ENCODE measurements around the gene SELENOP. TPM values are rescaled to one million over a fixed set of nuclear protein-coding genes. Genes with fewer than 3 reads are reported as not detected.

Gene SELENOP
- total RNA-seq, 1 donor from 2014 or later: 213 TPM

DNA sequence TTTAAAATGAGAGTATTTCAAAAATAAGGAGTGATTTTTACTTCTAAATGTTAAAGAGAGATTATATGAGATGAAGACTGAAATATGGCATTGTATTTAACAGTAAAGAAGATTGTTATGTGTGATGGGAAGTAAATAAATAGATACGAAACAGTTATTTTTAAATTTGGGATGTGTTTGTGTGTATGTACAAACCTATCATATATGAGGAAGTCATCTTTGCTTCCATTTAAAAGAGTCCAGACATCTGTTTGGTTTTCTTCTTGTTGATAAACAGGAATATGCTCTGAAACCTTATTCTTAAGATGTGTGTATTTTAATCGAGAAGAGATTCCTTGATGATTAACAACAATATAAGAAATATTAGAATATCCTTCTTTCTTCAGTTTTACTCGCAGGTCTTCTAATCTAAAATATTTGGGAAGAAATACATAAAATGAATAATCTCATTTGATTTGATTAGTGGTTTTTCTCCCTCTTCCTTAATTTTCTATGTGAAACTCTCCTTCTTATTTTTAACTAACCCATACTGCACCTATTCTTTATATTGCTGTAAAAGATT, 4.9 kb downstream of the SELENOP start:
- H3K36me3 ChIP-seq: peaks cover 61% of the 10 kb centered on the region

DNA sequence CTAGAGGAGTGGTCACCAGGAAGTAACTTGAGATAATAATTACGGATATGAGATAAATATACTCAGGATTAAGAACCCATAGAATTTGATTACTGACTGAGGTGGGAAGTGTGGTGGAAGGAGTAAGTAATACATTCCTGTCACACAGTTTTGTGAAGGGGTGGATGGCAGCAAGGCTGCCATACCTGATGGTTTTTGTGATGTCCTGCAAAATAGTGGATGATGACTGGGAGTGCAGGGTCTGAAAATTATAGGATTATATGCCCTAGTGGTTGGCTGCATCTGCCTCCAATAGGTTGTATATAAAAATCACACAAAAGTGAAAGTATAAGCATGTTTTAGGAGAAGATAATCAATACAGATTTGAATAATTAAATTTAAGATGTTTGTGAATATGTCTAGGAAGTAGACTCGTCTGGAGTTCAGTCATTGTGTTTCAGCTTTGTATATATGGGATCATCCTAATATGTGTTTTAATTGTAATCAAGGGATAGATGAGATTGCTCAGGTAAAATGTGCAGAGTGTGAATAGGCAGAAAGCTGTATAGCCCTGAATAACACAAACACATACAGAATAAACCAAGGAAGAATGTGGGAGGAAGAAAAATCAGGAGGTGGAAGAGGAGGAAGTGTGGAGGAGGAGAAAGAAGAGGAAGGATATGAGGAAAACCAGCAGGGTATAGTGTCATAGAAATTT, 5.5 kb downstream of the SELENOP start:
- Histone ChIP-seq H3K27ac (replicated peaks) (no peak overlapping the region), H3K36me3 (peaks cover 68% of the 10 kb centered on the region), H3K4me3 (no peak overlapping the region), H3K4me1 (peaks cover 53% of the 10 kb centered on the region), H3K27me3 (ENCODE audit: low read depth) (no peaks in the 10 kb centered on the region), H3K9me3 (replicated peaks) (no peaks in the 10 kb centered on the region)
- TF ChIP-seq, protein P1, sequence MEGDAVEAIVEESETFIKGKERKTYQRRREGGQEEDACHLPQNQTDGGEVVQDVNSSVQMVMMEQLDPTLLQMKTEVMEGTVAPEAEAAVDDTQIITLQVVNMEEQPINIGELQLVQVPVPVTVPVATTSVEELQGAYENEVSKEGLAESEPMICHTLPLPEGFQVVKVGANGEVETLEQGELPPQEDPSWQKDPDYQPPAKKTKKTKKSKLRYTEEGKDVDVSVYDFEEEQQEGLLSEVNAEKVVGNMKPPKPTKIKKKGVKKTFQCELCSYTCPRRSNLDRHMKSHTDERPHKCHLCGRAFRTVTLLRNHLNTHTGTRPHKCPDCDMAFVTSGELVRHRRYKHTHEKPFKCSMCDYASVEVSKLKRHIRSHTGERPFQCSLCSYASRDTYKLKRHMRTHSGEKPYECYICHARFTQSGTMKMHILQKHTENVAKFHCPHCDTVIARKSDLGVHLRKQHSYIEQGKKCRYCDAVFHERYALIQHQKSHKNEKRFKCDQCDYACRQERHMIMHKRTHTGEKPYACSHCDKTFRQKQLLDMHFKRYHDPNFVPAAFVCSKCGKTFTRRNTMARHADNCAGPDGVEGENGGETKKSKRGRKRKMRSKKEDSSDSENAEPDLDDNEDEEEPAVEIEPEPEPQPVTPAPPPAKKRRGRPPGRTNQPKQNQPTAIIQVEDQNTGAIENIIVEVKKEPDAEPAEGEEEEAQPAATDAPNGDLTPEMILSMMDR (IDR thresholded peaks at IDR 0.05; ENCODE audit: borderline replicate concordance): no peak
- intact Hi-C loops (cut with micrococcal nuclease): loop anchor here (5.0 kb wide), 1 partner anchor 76 kb away; no protein-coding TSS in a partner anchor
- no peak for DNase-seq

More for the DNA sequence above, 4.9 kb downstream of the SELENOP start:
- intact Hi-C loops (cut with micrococcal nuclease): loop anchor here (5.0 kb wide), 1 partner anchor 76 kb away; no protein-coding TSS in a partner anchor
- DNase-seq: no peak
- Histone ChIP-seq H3K27me3 (ENCODE audit: low read depth) (no peaks in the 10 kb centered on the region), H3K27ac (replicated peaks) (no peak overlapping the region), H3K4me3 (peak overlapping the region; percentile 70), H3K9me3 (replicated peaks) (no peaks in the 10 kb centered on the region), H3K4me1 (peaks cover 53% of the 10 kb centered on the region)
- TF ChIP-seq, protein P1 (IDR thresholded peaks at IDR 0.05; ENCODE audit: borderline replicate concordance): no peak

DNA sequence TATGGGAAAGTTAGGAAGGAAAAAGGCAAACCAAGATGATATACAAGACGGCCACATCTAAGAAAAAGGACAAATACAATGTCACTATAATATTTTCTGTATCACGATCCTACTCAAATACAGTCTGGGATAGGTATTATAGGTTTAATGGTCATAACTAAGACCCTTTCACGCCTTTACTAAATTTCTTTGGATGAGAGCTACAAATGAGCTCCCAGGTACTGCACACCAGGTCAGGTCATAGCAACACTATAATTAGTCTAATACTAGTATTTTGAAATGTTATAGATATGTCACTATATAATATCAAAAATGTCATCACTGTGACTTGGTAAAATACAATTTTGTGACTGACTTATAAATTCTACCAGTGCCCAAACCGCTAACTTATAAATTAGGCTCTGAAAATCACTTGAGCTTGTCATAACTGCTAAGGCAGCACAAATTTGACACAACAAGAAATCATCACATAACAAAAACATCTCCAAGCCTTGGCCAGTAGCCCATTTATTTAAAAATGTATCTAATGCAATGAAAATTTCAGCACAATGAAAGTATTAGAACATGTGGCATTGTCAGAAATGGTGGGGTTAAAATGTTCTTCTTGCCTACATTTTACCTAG, 6.9 kb downstream of the SELENOP start:
- no peaks in the 10 kb centered on the region for H3K9me3 ChIP-seq (replicated peaks)
- intact Hi-C loops (cut with micrococcal nuclease): loop anchor here (5.0 kb wide), 1 partner anchor 77 kb away; no protein-coding TSS in a partner anchor
- DNase-seq: no peak
- peaks cover 43% of the 10 kb centered on the region for H3K4me1 ChIP-seq
- peaks cover 81% of the 10 kb centered on the region for H3K36me3 ChIP-seq
- H3K4me3 ChIP-seq: no peak overlapping the region
- no peaks in the 10 kb centered on the region for H3K27me3 ChIP-seq (ENCODE audit: low read depth)
- H3K27ac ChIP-seq (replicated peaks): no peak overlapping the region
- TF ChIP-seq, protein P1 (IDR thresholded peaks at IDR 0.05; ENCODE audit: borderline replicate concordance): no peak

DNA sequence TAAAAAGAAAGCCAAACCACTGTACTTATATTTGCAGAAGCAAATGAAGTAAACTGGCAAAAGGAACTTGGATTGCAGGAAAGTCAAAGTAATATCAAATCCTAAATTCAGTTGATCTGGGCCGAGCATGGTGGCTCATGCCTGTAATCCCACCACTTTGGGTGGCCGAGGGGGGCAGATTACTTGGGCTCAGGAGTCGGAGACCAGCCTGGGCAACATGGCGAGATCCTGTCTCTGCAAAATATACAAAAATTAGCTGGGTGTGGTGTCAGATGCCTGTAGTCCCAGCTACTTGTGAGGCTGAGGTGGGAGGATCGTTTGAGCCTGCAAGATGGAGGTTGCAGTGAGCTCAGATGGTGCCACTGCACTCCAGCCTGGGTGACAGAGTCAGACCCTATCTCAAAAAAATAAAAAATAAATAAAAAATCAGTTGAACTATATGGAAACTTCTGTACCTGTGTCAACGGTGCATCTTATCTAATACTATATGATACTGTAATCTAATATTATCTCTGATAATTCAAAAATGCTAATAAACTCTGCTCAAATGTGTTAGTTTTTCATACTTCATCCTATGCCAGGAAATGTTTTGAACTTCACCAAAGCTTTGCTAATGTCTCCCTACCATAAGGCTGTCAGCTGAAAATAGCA, 10.1 kb downstream of the SELENOP start:
- TF ChIP-seq, protein P1 (IDR thresholded peaks at IDR 0.05; ENCODE audit: borderline replicate concordance): no peak
- DNase-seq: no peak

DNA sequence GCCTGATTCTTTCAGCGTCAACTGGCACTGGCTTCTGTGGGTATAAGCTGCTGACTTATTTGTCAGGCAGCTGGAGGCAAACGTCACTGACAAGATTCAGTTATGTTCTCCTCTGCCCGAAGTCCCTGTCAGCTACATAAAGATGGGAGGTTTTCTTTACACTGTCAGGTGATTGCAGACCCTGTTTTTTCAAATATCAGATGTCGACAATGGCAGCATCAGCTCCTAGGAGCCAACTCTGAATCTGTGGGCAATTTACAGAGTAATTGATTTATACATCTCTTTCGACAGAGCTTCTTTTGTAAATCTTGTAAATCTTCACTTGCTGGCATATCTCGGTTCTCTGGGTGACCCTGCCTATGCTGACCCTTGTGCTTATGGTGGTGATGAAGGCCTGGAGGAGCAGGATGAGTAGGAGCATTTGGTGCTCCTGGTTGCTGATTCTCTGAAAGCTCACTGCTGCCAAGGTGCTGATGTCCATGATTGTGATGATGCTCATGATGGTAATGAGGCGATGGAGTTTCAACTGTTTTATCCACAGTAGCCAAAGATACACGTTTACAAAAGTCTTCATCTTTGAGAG, 10.9 kb downstream of the SELENOP start:
- TF ChIP-seq, protein P1 (IDR thresholded peaks at IDR 0.05; ENCODE audit: borderline replicate concordance): no peak
- no peak for DNase-seq
- H3K4me3 ChIP-seq: no peak overlapping the region
- H3K9me3 ChIP-seq (replicated peaks): peaks cover 6% of the 10 kb centered on the region
- H3K4me1 ChIP-seq: peaks cover 3% of the 10 kb centered on the region
- peaks cover 69% of the 10 kb centered on the region for H3K36me3 ChIP-seq
- H3K27me3 ChIP-seq (ENCODE audit: low read depth): no peaks in the 10 kb centered on the region
- intact Hi-C loops (cut with micrococcal nuclease): no loop called here
- no peak overlapping the region for H3K27ac ChIP-seq (replicated peaks)

More for the DNA sequence above, 10.1 kb downstream of the SELENOP start:
- H3K36me3 ChIP-seq: peaks cover 77% of the 10 kb centered on the region
- H3K9me3 ChIP-seq (replicated peaks): peaks cover 6% of the 10 kb centered on the region
- H3K4me1 ChIP-seq: peaks cover 11% of the 10 kb centered on the region
- no peak overlapping the region for H3K4me3 ChIP-seq
- H3K27ac ChIP-seq (replicated peaks): no peak overlapping the region
- intact Hi-C loops (cut with micrococcal nuclease): no loop called here
- no peaks in the 10 kb centered on the region for H3K27me3 ChIP-seq (ENCODE audit: low read depth)
